HEK293T (cell line): ENCODE measurements around the gene VASH1.

Source experiments
- ARNT ChIP-seq: fragments of 450-650 bp; IDR thresholded peaks from 2 replicates; pipeline ENCODE4 v1.6.1; 2017; ENCODE audit warnings: mild to moderate bottlenecking
- ELF4 ChIP-seq: fragments of 450-650 bp; IDR thresholded peaks from 2 replicates; pipeline ENCODE4 v1.6.1; 2017; ENCODE audit warnings: antibody characterized with exemption
- FOXM1 ChIP-seq: fragments of 450-650 bp; IDR thresholded peaks from 2 replicates; pipeline ENCODE4 v1.6.1; 2017; ENCODE audit warnings: mild to moderate bottlenecking, borderline replicate concordance
- NFRKB ChIP-seq: fragments of 450-650 bp; IDR thresholded peaks from 2 replicates; pipeline ENCODE4 v1.6.1; 2016; ENCODE audit warnings: mild to moderate bottlenecking, moderate library complexity
- SP1 ChIP-seq: fragments of 450-650 bp; IDR thresholded peaks from 2 replicates; pipeline ENCODE4 v1.6.1; 2017
- TARDBP ChIP-seq: fragments of 450-650 bp; IDR thresholded peaks from 2 replicates; pipeline ENCODE4 v1.6.1; 2016
- ZNF384 ChIP-seq: fragments of 450-650 bp; IDR thresholded peaks from 2 replicates; pipeline ENCODE4 v1.6.1; 2016

DNA sequence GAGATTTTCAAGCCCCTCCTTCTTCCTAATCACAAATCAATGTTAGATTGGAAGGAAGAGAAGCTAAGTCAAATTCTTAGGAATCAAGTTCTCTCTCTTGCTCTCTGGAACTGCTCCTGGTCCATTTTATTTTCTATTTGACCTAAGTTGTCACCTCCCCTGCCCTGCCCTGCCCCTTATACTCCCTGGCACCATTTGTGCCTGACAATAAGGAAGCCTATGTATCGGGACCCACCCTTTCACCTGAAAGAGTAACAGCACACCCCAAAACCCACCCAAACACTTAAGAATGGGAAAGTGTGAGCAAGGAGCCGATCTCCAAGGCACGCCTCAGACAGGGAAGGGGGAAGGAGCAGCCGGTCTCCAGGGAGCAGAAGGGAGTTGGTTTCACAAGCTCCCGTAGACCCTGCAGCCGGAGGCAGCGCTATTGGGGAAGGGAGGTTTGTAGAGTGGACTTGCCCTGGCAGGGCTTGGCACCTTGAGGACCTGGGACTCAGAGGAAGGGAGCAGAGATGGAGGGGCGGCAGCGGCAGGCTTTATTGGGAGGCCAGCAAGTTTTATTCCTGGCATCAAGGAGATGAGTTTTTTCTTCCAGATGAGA, 66.5 kb downstream of the VASH1 start:
- TF ChIP-seq ARNT (no peak), TARDBP (no peak), ELF4 (no peak), ZNF384 (no peak), FOXM1 (no peak), NFRKB (no peak), SP1 (no peak)
